Stimulated activated CD4-positive, alpha-beta T cell treated with anti-CD3 and anti-CD28 coated beads, TNF-alpha, amount 100 ng/mL, for 1 hour (primary cell): ENCODE measurements around the gene HK1.
"Not testable (repeated sequence)": the region's sequence is repeated elsewhere in the genome, so short reads cannot be mapped to it uniquely, and the experiment has no call there.

ENCODE experiments used
- DNase-seq, 3 donors: peaks; one replicate each; pipeline ENCODE4 v3.0.0-alpha.2; 2020; ENCODE audit warnings: low read depth in 3 of 3, low spot score in 1 of 3

The HK1 gene

DNA sequence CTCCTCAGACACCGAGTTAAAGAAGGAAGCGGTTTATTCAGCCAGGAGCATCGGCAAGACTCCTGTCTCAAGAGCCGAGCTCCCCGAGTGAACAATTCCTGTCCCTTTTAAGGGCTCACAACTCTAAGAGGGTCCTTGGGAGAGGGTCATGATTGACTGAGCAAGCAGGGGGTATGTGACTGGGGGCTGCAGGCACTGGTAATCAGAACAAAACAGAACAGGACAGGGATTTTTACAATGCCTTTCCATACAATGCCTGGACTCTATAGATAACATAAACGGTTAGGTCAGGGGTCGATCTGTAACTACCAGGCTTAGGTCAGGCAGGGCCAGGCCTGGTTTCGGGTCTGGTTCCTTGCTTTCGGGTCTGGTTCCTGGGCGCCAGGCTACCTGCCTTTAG, 30.0 kb downstream of the HK1 start:
- DNase-seq = not testable (repeated sequence)

DNA sequence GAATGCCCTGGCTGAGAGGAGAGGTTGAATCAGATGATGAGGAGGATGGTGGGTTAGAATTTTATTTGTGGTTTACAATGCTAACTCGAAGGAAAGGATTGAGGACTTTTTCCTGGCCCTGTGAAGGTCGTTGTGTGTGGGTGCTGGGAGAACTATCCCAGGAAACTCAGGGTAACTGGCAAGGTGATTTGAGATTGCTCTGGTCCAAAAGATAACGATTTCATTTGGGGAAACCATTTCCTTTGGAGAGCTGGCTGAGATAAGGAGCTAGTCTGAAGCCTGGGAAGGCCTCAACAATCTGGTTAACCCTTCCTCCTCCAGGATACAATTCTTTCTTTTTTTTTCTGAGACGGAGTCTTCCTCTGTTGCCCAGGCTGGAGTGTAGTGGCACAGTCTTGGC, 33.0 kb downstream of the HK1 start:
- no peak for DNase-seq

DNA sequence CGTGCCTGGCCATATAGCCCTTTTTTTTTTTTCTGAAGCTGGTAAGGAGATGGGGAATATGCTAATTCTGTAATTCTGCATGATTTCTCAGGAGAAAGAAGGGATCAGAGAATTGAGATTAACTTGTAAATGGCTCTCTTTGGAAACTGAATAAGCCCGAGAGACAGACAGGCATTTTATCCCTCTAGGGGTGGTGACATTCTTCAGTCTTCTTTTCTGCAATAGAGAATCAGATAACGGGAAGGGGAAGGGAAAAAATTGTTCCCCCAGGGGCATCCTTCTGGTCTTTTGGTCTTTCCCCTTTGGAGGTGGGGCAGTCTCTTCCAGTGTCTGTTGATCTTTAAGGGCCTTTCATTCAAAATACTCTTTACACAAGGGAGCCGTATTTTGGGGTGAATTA, 34.2 kb downstream of the HK1 start:
- DNase-seq = no peak

- no peak for DNase-seq
These were observed 36.8 kb downstream of the HK1 start for GRCh38 chr10:69315100-69315542.

GRCh38 chr10:69315610-69316312, 37.5 kb downstream of the HK1 start:
- DNase-seq = no peak

- DNase-seq = no peak
These were observed 38.2 kb downstream of the HK1 start for GRCh38 chr10:69316313-69317059.

- DNase-seq = no peak
These were observed 38.9 kb downstream of the HK1 start for GRCh38 chr10:69317175-69317604.

- no peak for DNase-seq
These were observed 39.4 kb downstream of the HK1 start for GRCh38 chr10:69317626-69318105.

DNA sequence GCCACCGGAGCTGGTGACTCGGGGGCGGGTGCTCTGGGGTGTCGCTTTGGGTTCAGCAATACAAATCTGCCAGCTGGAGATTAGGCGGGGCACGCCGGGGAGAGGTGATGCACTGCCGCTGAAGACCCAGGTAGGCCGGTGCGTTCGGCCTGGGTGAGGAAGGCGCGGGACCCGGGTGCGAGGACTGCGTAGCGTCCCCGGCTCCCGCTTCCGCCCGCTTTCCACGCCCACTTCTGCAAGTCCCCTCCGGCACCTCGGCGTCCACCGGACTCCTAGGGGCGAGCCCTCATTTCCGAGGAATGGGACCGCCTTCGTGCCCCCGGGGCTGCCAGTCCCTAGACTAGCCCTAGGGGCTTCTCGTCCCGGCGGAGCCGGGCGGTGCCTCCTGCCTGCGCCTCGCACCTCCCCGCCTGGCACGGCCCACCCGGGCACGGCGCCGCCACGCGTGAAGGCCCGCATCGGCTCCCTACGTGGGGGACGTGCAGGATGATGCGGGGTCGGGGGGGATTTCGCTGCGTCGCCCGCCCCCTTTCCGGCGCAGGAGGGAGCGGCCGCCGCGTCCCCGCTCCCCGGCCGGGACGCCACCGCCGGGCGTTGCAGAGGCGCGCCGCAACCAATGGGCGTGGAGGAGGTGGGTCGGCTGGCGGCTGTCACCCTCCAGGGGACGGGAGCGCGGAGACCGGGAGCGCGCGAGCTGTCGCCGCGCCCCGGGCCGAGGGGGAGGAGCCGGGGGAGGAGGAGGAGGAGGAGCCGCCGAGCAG, 40.0 kb downstream of the HK1 start:
- peak; percentile 68 to 88 (median 83) for DNase-seq

DNA sequence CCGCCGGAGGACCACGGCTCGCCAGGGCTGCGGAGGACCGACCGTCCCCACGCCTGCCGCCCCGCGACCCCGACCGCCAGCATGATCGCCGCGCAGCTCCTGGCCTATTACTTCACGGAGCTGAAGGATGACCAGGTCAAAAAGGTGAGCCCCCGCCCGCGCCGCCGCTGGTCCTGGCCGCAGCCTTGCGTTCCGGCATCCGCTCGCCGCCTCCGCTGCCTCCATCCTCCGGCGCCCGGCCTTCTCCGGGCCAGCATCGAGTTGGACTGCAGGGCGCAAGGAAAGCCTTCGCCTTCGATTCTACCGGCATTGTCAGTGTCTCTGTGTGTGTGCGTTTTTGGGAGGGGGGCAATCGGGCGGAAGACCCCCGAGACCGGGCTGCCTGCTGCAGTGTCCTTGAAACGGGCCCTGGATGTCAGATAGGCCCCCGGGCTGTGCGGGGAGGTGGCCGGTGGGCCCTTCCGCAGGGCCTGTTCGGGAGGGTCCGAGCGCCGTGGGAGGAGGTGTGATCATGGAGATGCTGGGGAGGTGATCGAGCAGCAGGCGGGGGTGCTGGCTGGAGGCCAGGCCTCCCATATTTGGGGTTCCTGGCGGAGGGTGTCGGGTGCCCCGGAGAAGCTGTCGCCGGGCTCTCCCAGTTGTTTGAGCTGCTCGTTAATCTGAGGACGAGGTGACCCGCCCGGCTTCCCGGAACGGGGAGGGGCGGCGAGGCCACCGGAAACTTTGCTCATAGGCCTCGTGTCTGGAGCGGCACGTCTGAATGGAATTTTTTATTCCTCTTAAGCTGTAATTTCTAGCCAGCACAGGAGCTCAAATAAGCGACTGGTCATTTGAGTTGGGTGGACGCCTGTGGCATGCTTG, 40.8 kb downstream of the HK1 start:
- peak; percentile 40 to 59 (median 48) for DNase-seq

GRCh38 chr10:69319841-69320316, 41.6 kb downstream of the HK1 start:
- DNase-seq = no peak

DNA sequence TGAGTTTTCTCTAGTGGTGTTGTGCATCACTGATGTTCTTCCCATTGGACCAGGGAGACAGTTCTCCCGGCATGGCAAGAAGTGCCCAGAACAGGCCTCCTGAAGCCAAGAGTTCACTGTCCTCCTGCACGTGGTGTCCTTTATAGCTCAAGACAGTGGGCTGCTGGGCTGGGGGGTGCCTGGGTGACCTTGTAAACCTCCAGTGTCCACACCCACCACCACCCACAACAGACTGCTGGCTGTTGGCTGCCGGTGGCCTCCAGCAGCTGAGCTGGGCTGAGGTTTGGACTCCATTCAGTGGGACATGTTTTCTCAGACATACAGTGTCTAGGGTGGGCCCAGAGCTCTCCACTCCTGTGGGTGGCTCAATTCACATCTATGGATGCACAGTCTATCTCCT, 42.2 kb downstream of the HK1 start:
- no peak for DNase-seq

- DNase-seq = no peak
These were observed 42.9 kb downstream of the HK1 start for GRCh38 chr10:69321039-69321715.

GRCh38 chr10:69321865-69322264, 43.6 kb downstream of the HK1 start:
- no peak for DNase-seq

DNA sequence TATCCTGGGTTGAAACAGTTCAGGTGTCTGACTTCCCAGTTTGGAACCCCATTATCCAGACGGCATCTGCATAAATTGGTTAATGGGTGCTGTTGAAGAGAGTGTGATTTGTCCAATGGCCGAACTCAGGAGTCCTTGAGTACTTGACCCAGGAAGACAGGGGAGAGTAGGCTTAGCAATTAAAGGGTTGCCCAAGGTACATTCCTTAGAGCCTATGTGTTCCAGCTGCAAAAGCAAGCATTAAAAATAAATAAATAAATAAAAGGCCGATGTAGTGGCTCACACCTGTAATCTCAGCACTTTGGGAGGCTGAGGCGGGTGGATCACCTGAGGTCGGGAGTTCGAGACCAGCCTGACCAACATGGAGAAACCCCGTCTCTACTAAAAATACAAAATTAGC, 44.0 kb downstream of the HK1 start:
- DNase-seq = not testable (repeated sequence)

DNA sequence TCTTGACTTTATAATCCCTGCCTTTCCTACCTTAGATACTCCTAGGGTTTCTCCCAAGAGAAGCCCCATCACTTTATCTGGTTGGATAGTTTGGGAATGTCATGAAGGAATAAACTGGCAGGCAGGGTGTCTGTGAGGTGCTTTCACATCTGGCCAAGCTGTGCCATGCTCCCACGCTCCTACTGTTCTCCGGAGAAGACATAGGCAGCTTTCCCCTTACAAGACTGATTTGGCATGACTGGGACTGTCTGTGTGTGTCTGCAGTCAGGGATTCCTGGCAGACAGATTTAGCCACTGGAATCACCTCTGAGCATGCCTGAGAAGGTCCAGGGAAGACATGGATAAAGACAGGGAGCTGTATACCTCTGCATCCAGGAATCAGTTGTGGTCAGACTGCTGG, 45.3 kb downstream of the HK1 start:
- DNase-seq = no peak

DNA sequence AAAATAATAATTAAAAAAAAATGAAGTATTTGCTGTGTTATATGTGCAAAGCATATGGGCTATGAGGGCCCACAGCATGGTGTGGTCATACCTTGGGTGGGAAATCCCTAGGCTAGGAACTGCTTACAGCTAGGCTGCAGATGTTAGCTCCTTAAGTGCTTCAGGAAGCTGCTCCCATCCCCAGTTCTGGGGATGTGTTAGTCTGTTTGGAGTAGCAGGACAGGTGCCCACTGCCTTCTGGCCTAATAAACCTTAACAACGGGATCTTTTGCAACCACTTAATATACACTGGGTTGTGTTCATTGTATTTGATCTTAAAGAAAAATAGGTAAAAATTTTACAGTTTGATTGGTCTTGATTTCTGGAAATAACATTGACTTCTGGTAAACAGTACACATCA, 46.3 kb downstream of the HK1 start:
- DNase-seq = no peak

DNA sequence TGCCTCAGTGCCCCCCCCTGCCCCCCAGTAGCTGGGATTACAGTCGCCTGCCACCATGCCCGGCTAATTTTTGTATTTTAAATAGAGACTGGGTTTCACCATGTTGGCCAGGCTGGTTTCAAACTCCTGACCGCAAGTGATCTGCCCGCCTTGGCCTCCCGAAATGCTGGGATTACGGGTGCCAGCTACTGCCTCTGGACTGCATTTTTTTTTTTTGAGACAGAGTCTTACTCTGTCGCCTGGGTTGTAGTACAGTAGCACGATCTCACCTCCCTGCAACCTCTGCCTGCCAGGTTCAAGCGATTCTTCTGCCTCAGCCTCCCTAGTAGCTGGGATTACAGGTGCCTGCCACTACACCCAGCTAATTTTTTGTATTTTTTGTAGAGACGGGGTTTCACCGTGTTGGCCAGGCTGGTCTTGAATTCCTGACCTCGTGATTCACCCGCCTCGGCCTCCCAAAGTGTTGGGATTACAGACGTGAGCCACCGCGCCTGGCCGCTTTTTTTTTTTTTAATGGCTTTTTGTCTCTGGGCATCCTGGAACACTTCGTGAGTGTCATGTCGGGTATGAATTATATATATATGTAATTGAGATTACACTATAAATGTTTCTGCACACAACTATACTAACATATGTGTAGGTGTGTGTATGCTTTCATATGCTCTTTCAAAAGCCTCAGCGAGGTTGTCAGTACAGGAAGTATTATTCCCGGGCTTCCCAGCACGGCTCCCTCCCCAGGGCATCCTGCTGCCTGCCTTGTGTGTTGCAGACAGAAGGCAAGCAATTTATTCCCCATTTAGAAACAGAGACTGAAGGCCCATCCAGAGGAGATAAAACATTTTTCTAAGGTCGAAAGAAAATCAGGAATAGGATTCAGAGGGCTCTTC, 47.6 kb downstream of the HK1 start:
- DNase-seq = not testable (repeated sequence)

GRCh38 chr10:69326692-69327091, 48.4 kb downstream of the HK1 start:
- no peak for DNase-seq
